BJ (cell line): ENCODE measurements around the gene KIF25. TPM values are rescaled to one million over a fixed set of nuclear protein-coding genes. Genes with fewer than 3 reads are reported as not detected.

Source experiments
- CTCF ChIA-PET: fragments of 350-600 bp; formaldehyde crosslinking; extraction: SDS; loops from one replicate; lab custom pipeline; 2021; ENCODE audit warnings: antibody characterized with exemption, inconsistent platforms; lab: Yijun Ruan, JAX
- POLR2A ChIA-PET: fragments of 300-600 bp; sonication (Branson Sonifier 250); formaldehyde crosslinking; extraction: SDS; loops from one replicate; lab custom pipeline; 2021; ENCODE audit warnings: antibody characterized with exemption; lab: Charles Lee
- DNase-seq: peaks from one replicate; pipeline ENCODE4 v3.0.0-alpha.2; 2011; ENCODE audit warnings: low read depth
- H3K27me3 ChIP-seq: 2 replicates; pipeline ENCODE4 v1.6.0; 2011; ENCODE audit warnings: low read length; ENCODE audit not compliant: control insufficient read depth, insufficient read depth
- H3K36me3 ChIP-seq: 2 replicates; pipeline ENCODE4 v1.5.1; 2011; ENCODE audit warnings: low read length; ENCODE audit not compliant: control insufficient read depth, insufficient read depth
- H3K4me3 ChIP-seq: 2 replicates; pipeline ENCODE4 v1.5.1; 2011; ENCODE audit warnings: low read depth, mild to moderate bottlenecking, control low read depth, low read length
- CTCF ChIP-seq: IDR thresholded peaks from 2 replicates; pipeline ENCODE4 v1.5.1; 2011; ENCODE audit warnings: low read depth, mild to moderate bottlenecking, control low read depth, inconsistent platforms, low read length, moderate library complexity; ENCODE audit not compliant: insufficient read depth
- polyA plus RNA-seq: library from polyadenylated mRNA; depleted of rRNA; stranded (reverse); fragments of >200 nt; gene quantifications from 2 replicates; pipeline ENCODE4 v1.2.3, GENCODE V29; 2011

The KIF25 gene
- polyA plus RNA-seq, 1 experiment = not detected

GRCh38 chr6:167952512-167952859 lies 45.0 kb upstream of the KIF25 start:
- ChIA-PET POLR2A (no interaction called here), CTCF (no interaction called here)
- DNase-seq = no peak
- Histone ChIP-seq H3K4me3 (no peak overlapping the region), H3K27me3 (no peaks in the 10 kb centered on the region), H3K36me3 (peaks cover 7% of the 10 kb centered on the region)
- TF ChIP-seq CTCF = no peak

- TF ChIP-seq CTCF = no peak
- ChIA-PET CTCF (no interaction called here), POLR2A (no interaction called here)
- no peak for DNase-seq
- Histone ChIP-seq H3K36me3 (peaks cover 7% of the 10 kb centered on the region), H3K4me3 (no peak overlapping the region), H3K27me3 (no peaks in the 10 kb centered on the region)
These were observed 43.9 kb upstream of the KIF25 start for GRCh38 chr6:167953551-167953950.

- ChIA-PET CTCF (no interaction called here), POLR2A (no interaction called here)
- DNase-seq = no peak
- H3K27me3 ChIP-seq = no peaks in the 10 kb centered on the region
- TF ChIP-seq CTCF = no peak
- H3K4me3 ChIP-seq = no peak overlapping the region
- peaks cover 7% of the 10 kb centered on the region for H3K36me3 ChIP-seq
These were observed 43.3 kb upstream of the KIF25 start for GRCh38 chr6:167954151-167954550.

- Histone ChIP-seq H3K4me3 (no peak overlapping the region), H3K36me3 (peaks cover 4% of the 10 kb centered on the region; the same call in 1 of the 2 replicates), H3K27me3 (no peaks in the 10 kb centered on the region)
- ChIA-PET POLR2A (no interaction called here), CTCF (no interaction called here)
- TF ChIP-seq CTCF = no peak
- DNase-seq = no peak
These were observed 41.0 kb upstream of the KIF25 start for GRCh38 chr6:167956491-167956890.

- CTCF ChIA-PET = interaction anchor here (1.6 kb wide), 1 partner anchor 11 kb away, joined by 4 read pairs; no protein-coding TSS in a partner anchor
- TF ChIP-seq CTCF = no peak
- H3K27me3 ChIP-seq = no peaks in the 10 kb centered on the region
- H3K4me3 ChIP-seq = no peak overlapping the region
- no peaks in the 10 kb centered on the region for H3K36me3 ChIP-seq
- no peak for DNase-seq
- POLR2A ChIA-PET = no interaction called here
These were observed 40.4 kb upstream of the KIF25 start for GRCh38 chr6:167956983-167957492.
